HEK293T (cell line): Measurements from ENCODE around the gene LCOR.
"Not testable (repeated sequence)": the region's sequence is repeated elsewhere in the genome, so short reads cannot be mapped to it uniquely, and the experiment has no call there.

Experiments
- BHLHE40 ChIP-seq: fragments of 450-650 bp; IDR thresholded peaks from 2 replicates; pipeline ENCODE4 v1.6.1; 2016; ENCODE audit warnings: mild to moderate bottlenecking, moderate library complexity, borderline replicate concordance
- FOXM1 ChIP-seq: fragments of 450-650 bp; IDR thresholded peaks from 2 replicates; pipeline ENCODE4 v1.6.1; 2017; ENCODE audit warnings: mild to moderate bottlenecking, borderline replicate concordance
- L3MBTL2 ChIP-seq: fragments of 450-650 bp; conservative IDR thresholded peaks from 2 replicates; pipeline ENCODE4 v1.6.1; 2016; ENCODE audit warnings: mild to moderate bottlenecking
- SP1 ChIP-seq: fragments of 450-650 bp; IDR thresholded peaks from 2 replicates; pipeline ENCODE4 v1.6.1; 2017

DNA sequence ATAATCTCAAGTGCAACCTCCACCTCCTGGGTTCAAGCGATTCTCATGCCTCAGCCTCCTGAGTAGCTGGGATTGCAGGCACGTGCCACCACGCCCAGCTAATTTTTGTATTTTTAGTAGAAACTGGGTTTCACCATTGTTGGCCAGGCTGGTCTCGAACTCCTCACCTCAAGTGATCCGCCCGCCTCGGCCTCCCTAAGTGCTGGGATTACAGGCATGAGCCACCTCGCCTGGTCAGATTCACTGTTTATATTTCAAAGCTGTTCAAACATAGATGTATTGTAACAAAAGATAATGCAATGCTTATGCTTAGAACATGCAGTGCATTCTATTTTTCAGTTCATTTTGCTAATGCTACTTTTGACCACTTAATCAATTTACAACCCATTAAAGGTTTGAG lies 111.1 kb downstream of the LCOR start:
- not testable (repeated sequence) for TF ChIP-seq L3MBTL2, BHLHE40, SP1, FOXM1
